IPS-18a (cell line): Measurements from ENCODE around the gene TSN.
"Not testable (repeated sequence)": the region's sequence is repeated elsewhere in the genome, so short reads cannot be mapped to it uniquely, and the experiment has no call there.

ENCODE experiments used
- H3K27ac ChIP-seq: one replicate; pipeline ENCODE4 v1.5.1; 2013; ENCODE audit warnings: low read length
- H3K27me3 ChIP-seq: one replicate; pipeline ENCODE4 v1.6.1; 2013; ENCODE audit warnings: mild to moderate bottlenecking, low read length; ENCODE audit not compliant: control insufficient read depth, insufficient read depth
- H3K36me3 ChIP-seq: one replicate; pipeline ENCODE4 v1.6.1; 2013; ENCODE audit warnings: low read depth, low read length; ENCODE audit not compliant: control insufficient read depth
- H3K4me1 ChIP-seq: one replicate; pipeline ENCODE4 v1.6.1; 2013; ENCODE audit warnings: low read depth, low read length; ENCODE audit not compliant: control insufficient read depth
- H3K4me3 ChIP-seq: one replicate; pipeline ENCODE4 v1.5.1; 2013; ENCODE audit warnings: low read length
- H3K9ac ChIP-seq: one replicate; pipeline ENCODE4 v1.6.1; 2013; ENCODE audit warnings: mild to moderate bottlenecking, low read length, moderate library complexity
- H3K9me3 ChIP-seq: one replicate; pipeline ENCODE4 v1.6.1; 2013; ENCODE audit warnings: low read depth, low read length; ENCODE audit not compliant: control insufficient read depth

Gene TSN

DNA sequence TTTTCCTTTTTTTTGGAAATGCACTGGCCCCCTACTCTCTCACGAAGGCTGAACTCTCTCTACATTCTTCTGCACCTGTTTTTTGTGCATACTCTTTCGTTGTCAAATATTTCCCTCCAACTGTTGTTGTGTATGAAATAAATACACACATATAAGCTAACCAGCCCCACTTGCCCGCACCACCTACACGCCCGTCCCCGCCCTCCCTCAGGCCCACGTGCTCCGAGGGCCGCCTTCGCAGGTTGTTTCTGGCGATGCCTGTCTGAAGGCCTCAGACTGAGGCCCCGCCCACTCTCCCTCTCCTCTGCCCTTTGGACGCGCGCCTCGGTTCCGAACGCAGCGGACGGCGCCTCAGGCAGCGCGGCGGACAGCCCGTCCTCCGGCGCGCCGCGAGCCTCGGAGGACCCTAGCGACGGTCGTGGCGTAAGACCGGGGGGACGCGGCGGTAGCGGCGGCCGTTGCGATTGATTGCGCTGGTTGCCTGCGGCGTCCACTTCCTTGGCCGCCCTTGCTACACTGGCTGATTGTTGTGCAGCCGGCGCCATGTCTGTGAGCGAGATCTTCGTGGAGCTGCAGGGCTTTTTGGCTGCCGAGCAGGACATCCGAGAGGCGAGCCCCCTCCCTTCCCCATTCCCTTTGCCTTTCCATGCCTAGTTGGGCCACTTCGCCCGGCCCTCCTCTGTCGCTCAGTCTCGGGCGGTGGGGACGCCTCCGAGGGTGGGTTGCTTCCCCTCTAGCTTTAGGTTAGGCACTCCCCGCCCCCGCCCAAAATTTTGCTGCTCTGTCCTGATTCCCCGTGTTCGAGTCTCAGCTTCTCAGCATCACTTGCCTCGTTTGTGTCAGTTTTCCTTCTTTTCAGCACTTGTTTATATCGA lies at the start of gene TSN:
Gene TSN (plus strand): TSS at position 415 of the 875 bp plus-strand sequence. CDS start 129 bp downstream, at position 544.
- Histone ChIP-seq H3K27ac (peak within 1 kb of the TSS; percentile 8), H3K9me3 (no peaks in the 10 kb centered on the region), H3K4me3 (peak within 1 kb of the TSS; percentile 75), H3K36me3 (peaks cover 26% of the 10 kb centered on the region), H3K9ac (peak within 1 kb of the TSS; percentile 84), H3K27me3 (no peaks in the 10 kb centered on the region), H3K4me1 (no peaks in the 10 kb centered on the region)

DNA sequence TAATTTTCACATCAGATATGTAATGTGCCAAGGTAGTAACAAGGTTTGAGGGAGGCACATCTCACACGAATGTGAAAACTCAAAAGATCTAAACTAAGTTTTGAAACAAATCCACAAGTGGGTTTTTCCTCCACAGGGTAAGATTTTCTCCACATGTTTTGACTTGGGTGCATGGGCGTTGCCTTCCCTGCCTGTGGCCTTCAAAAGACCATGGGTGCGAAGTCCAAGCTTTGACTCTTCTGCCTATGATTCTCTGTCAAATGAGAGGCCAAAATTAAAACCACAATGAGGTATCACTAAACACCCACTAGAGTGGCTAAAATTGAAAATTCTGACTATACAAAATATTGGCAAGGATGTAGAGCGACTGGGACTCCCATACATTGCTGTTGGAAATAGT lies 49.5 kb upstream of the TSN start:
- Histone ChIP-seq H3K36me3 (no peaks in the 10 kb centered on the region), H3K4me1 (no peaks in the 10 kb centered on the region), H3K27me3 (no peaks in the 10 kb centered on the region), H3K4me3 (no peak overlapping the region), H3K9me3 (no peaks in the 10 kb centered on the region), H3K9ac (no peak overlapping the region), H3K27ac (no peak overlapping the region)

DNA sequence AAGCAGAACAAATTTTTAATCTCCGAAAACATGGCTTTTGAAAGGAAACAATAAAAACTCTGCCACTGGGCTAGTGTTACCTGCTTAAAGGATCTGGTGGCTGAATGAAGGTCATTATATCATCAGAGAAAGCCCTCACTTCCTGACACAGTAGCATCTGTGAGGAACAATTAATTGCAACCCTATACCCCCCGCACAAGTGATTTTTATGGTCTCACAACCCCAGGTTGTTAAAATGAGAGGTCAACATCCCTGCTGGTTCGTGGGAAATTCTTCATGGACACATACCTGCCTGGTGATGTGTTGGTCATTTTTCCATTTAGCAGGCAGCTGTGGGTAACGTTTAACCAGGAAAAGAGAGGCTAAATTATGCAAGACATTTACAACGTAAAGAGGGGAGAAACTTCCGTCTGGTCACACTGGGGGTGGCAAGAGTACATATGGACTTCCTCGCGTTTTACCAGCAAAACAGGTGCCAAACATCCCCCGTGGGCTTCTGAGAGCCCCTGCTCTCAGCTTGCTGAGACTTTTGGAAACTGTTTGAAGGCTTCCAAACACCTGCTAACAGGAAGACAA lies 48.0 kb upstream of the TSN start:
- Histone ChIP-seq H3K4me1 (no peaks in the 10 kb centered on the region), H3K27me3 (no peaks in the 10 kb centered on the region), H3K9me3 (no peaks in the 10 kb centered on the region), H3K9ac (no peak overlapping the region), H3K4me3 (no peak overlapping the region), H3K27ac (no peak overlapping the region), H3K36me3 (no peaks in the 10 kb centered on the region)

DNA sequence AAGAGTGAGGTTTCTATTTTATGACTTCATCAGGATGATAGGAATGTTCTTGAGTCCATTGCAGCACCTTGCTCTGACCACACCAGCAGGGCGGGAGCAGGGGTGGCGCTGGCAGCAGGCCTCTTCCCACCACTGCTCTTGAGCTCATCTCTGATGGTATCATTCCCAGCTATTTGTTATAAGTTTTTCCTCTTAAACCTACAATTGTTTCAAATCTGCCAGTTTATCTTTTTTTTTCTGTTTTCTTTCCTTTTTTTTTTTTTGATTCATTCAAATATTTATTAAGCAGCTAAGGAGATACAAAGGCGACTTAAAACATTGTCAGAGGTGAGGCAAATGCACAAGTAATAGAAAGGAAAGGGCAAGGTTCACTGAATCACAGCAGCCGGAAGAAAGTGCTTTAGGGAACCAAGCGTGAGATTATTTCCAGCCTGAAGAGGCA lies 47.5 kb upstream of the TSN start:
- Histone ChIP-seq H3K27ac (no peak overlapping the region), H3K4me3 (no peak overlapping the region), H3K9me3 (no peaks in the 10 kb centered on the region), H3K36me3 (no peaks in the 10 kb centered on the region), H3K4me1 (no peaks in the 10 kb centered on the region), H3K27me3 (no peaks in the 10 kb centered on the region), H3K9ac (no peak overlapping the region)

DNA sequence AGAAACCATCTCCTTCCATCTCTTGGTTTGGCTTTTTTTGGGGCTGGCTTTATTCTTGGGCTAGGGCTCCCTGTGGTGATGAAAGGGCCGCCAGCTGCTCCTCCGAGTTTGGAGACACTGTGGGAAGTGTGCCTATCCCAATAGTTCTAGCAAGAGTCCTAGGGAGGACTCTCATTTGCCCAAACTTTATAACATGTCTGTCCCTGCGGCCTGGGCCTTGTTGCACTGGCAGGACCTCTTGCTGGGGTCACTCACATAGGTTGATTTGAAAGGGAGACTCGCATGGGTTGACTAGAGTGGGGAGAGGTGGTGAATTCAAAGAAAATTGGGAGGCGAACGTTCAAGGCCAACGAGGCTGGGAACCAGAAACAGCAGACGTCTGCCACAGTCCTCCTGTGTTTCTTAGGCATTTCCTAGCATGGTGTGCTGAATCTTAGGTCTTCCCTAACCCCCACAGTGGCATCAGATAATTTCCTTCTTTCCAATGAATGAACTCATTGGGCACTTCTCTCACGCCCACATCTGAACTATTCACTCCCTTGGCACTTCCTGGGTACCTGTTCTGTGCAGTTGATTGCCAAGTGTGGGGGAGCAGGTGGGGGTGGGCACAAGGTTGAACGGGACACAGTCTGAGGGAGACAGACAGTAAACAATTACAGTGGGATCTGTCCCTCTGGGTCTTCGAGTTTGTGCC lies 45.5 kb upstream of the TSN start:
- Histone ChIP-seq H3K9me3 (no peaks in the 10 kb centered on the region), H3K36me3 (no peaks in the 10 kb centered on the region), H3K4me3 (no peak overlapping the region), H3K27me3 (no peaks in the 10 kb centered on the region), H3K4me1 (no peaks in the 10 kb centered on the region), H3K27ac (no peak overlapping the region), H3K9ac (no peak overlapping the region)

DNA sequence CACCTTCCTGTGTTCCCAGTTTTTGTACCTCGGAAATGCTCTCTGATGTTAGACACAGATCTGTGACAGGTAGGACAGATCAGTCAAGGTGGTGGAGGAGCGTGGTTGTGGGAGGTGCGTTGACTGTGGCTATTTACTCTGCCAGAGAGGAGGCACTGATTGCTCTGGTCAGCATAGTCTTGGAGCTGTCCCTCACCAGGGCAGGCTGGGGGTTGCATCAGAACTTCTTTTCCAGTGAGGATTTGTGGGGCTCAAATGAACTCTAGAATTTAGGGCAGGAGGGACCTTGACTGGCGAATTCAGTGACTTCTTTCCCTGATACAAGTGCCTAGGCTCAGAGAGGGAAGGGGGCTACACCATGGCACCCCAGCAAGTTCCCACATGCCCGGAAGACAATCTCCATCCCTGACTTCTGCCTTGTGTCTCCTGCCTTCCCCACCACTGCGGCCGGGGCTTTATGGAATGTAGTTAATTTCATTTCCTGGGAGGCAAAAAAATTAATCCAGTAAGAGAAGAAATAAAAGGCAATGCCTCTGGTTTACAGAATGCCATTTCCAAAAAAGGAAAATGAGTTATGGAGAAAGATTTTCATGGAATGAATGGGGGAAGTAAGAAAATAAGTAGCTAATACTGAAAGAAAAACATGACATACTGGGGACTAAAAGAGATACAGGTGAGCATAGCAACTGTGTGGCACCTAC lies 44.8 kb upstream of the TSN start:
- no peak overlapping the region for H3K9ac ChIP-seq
- no peak overlapping the region for H3K27ac ChIP-seq
- no peaks in the 10 kb centered on the region for H3K36me3 ChIP-seq
- no peaks in the 10 kb centered on the region for H3K4me1 ChIP-seq
- H3K9me3 ChIP-seq: no peaks in the 10 kb centered on the region
- H3K27me3 ChIP-seq: no peaks in the 10 kb centered on the region
- no peak overlapping the region for H3K4me3 ChIP-seq

DNA sequence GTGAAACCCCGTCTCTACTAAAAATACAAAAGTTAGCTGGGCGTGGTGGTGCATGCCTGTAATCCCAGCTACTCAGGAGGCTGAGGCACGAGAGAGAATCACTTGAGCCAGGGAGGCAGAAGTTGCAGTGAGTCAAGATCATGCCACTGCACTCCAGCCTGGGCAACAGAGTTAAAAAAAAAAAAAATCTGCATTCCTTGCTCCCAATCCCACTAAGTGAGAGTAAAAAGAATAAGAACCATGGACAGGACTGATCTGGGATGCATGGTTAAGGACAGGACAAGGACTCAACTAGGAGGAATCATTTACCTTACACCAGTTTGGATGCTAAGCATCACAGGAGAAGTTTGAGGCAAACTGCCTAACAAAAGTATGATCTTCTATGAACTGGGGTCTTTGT lies 44.0 kb upstream of the TSN start:
- not testable (repeated sequence) for H3K27me3 ChIP-seq, H3K27ac ChIP-seq, H3K36me3 ChIP-seq, H3K4me1 ChIP-seq, H3K9ac ChIP-seq, H3K9me3 ChIP-seq, H3K4me3 ChIP-seq

DNA sequence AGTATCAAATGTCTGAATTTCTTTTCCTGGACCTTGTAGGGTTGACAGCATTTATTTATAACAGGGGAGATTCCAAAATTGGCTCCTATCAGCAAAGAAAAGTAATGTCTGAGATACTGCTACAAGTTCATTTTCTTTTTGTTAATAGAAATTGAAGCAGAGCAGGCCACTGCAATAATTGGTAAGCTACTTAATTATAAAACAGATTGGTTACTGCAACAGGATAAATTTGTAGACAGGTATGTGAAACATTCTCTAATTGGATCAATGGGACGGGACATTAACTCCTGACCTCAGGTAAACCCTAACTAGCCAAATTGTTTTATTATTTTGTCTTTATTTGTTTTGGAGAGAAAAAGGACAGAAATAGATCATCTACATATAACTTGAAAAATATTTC lies 39.3 kb upstream of the TSN start:
- H3K27ac ChIP-seq: no peak overlapping the region
- H3K4me1 ChIP-seq: no peaks in the 10 kb centered on the region
- no peak overlapping the region for H3K4me3 ChIP-seq
- H3K9ac ChIP-seq: no peak overlapping the region
- no peaks in the 10 kb centered on the region for H3K27me3 ChIP-seq
- H3K36me3 ChIP-seq: no peaks in the 10 kb centered on the region
- H3K9me3 ChIP-seq: no peaks in the 10 kb centered on the region

DNA sequence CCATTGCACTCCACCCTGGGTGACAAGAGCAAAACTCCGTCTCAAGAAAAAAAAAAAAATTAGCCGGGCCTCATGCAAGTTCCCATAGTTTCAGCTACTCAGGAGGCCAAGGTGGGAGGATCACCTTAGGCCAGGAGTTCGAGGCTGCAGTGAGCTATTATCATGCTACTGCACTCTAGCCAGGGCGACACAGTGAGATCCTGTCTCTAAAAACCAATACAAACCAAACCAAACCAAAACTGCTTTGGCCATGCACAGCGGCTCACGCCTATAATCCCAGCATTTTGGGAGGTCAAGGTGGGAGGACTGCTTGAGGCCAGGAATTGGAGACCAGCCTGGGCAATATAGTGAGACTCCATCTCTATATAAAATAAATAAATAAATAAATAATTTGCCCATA lies 37.9 kb upstream of the TSN start:
- H3K36me3 ChIP-seq: no peaks in the 10 kb centered on the region
- no peak overlapping the region for H3K27ac ChIP-seq
- H3K4me1 ChIP-seq: no peaks in the 10 kb centered on the region
- no peaks in the 10 kb centered on the region for H3K27me3 ChIP-seq
- H3K4me3 ChIP-seq: no peak overlapping the region
- H3K9ac ChIP-seq: no peak overlapping the region
- no peaks in the 10 kb centered on the region for H3K9me3 ChIP-seq

DNA sequence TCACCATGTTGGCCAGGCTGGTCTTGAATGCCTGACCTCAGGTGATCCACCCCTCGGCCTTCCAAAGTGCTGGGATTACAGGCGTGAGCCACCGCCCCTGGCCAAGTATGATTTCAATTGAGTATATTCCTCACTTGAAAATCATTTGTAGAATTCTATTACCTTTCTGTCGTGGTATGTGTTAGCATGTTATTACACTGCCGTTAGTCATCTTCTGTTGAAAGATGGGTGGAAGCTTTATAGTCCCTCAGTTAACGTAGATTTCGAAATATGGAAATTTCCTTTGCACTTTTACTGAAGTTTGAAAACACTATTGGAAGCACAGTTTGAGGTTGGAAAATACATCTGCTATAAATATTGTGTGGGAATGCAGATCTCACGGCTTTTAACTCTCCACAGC lies 33.5 kb upstream of the TSN start:
- no peaks in the 10 kb centered on the region for H3K9me3 ChIP-seq
- no peaks in the 10 kb centered on the region for H3K27me3 ChIP-seq
- no peak overlapping the region for H3K27ac ChIP-seq
- H3K4me3 ChIP-seq: no peak overlapping the region
- H3K9ac ChIP-seq: no peak overlapping the region
- no peaks in the 10 kb centered on the region for H3K4me1 ChIP-seq
- peaks cover 4% of the 10 kb centered on the region for H3K36me3 ChIP-seq

DNA sequence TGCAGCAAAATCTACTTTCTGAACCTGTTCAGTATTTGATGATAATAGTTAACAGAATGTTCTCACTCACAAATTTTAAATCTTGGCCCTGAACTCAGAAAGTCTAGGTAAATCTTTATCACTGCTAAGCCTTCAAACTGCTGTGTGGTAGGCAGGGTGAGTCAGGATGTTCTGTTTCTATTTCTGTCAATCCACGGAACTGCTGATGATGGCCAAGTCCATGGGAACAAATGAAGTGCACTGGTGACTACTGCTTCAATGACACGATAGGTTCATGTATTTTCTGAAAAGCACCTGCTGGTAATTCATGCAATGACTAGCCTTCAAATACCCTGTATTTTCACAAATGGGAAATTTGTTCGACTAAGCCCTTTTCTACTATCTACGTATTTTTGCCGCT lies 33.0 kb upstream of the TSN start:
- Histone ChIP-seq H3K4me1 (no peaks in the 10 kb centered on the region), H3K36me3 (peaks cover 9% of the 10 kb centered on the region), H3K27ac (no peak overlapping the region), H3K27me3 (no peaks in the 10 kb centered on the region), H3K4me3 (no peak overlapping the region), H3K9ac (no peak overlapping the region), H3K9me3 (no peaks in the 10 kb centered on the region)
